GM12865 (cell line): ENCODE results near the gene CDK15.

ENCODE experiments used
- DNase-seq: peaks from one replicate; pipeline ENCODE4 v3.0.0; 2010; ENCODE audit warnings: low read depth
- H3K4me3 ChIP-seq: 2 replicates; pipeline ENCODE4 v1.5.1; 2011; ENCODE audit warnings: mild to moderate bottlenecking, low read depth, low read length, control low read depth
- CTCF ChIP-seq: IDR thresholded peaks from 2 replicates; pipeline ENCODE4 v1.5.1; 2011; ENCODE audit warnings: low read length, control low read depth, low read depth, inconsistent platforms; ENCODE audit not compliant: insufficient read depth; ENCODE audit errors: missing control alignments

CDK15 gene

DNA sequence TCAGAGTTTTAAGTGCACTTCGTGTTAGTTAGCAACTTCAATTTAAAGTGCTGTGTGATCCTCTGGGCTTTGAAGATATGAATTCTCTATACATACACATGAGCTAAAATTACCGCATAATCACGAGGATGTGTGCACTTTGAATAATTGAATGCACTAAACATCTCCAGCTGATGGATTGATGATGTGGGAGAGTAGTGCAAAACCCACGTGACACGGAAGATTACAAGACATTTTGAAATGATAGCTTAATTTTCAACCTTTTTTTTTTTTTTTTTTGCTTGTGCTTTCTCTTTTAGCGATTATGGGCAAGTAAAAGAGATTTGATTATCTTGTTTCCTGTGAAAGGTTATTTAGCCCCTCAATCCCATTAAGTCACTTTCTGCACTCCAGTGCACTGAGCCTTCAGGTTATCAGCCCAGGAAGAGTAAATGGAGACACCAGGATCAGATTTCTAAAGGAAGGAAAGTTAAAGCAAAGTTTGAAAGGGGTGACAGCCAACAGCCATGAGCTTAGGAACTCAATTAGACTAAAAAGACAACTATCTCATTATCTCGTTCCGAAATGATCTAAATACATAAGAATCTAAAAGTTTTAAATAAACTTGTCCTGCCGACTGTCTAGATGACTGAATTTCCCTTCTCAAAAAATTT is 81.6 kb downstream of the CDK15 start:
- H3K4me3 ChIP-seq = no peak overlapping the region
- no peak for TF ChIP-seq CTCF
- no peak for DNase-seq

DNA sequence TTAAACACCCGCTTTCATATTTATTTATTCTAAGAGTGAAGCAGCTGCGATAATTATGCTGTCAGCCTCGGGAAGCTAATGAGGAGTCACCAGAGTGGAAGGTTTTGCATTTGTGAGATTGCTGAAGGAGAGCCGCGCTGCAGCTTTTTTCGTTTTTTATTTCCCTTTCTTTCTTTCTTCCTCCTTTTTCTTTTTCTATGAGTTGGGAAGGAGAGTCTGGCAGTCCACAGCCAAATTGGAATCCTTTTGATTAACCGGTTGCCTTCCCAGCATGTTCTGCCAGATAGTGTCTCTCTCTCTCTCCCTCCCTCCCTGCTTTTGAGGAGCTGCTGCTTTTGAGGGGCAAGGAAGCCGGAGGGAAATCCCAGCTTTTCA is 82.1 kb downstream of the CDK15 start:
- no peak for TF ChIP-seq CTCF
- DNase-seq = no peak
- no peak overlapping the region for H3K4me3 ChIP-seq

- no peak for TF ChIP-seq CTCF
- no peak overlapping the region for H3K4me3 ChIP-seq
- DNase-seq = no peak
These were observed 84.1 kb downstream of the CDK15 start for GRCh38 chr2:201890453-201890852.

- H3K4me3 ChIP-seq = no peak overlapping the region
- no peak for DNase-seq
- no peak for TF ChIP-seq CTCF
These were observed 85.3 kb downstream of the CDK15 start for GRCh38 chr2:201891676-201892075.

DNA sequence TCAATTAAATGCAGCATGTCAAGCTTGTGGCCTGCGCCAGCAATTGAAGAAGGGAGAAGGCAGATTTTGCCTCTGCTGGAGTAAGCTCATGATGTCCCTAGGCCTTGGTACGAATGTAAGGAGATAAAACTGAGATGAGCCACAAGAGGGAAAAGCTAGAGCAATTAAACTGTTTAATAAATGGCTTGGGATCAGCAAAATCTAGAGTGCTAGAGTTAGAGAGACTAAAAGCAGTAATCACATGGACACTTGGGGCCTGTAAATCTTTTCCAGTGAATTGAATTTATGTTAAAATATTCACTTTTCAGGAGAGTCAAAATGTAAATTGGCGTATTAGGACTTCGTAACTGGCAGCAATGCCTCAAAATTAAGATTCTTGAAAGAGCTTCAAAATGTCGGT is 86.2 kb downstream of the CDK15 start:
- no peak overlapping the region for H3K4me3 ChIP-seq
- DNase-seq = no peak
- no peak for TF ChIP-seq CTCF

DNA sequence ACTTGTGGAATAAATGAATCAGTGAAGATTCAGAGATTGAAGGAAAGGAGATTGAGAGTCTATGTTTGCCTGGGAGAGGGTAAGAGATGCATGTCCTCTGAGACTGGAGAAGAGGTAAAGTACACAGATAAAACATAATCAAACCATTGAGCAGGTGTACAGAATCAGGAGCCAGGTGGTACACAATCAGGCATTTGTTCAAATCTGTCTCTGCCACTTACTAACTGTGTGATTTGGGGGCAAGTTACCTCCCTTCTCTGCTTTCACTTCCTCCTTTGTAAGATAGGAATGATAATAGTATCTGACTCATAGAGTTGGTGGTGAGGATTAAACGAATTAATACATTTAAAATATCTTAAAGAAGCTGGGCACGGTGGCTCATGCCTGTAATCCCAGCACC is 94.0 kb downstream of the CDK15 start:
- TF ChIP-seq CTCF = no peak
- no peak overlapping the region for H3K4me3 ChIP-seq
- DNase-seq = peak; percentile 27

DNA sequence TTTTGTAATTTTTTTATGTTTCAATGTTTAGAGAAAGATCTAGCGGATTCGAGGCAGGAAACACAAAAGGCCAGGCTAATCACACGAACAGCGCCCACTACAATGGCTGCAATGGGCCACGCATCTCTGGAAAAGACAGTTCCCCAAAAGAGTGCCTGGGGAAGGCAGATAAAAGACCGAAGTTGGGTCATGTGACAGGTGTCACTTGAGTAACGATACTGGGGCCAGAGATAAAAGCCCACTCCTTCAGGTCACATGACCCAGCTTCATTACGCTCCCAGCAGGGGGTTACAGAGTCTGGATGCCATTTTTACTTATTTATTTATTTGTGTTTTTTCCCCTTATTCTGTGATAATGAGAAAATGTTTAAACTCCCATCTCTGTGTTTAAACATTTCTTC is 95.4 kb downstream of the CDK15 start:
- DNase-seq = no peak

More for the DNA sequence above, 95.4 kb downstream of the CDK15 start:
- no peak for TF ChIP-seq CTCF
- no peak overlapping the region for H3K4me3 ChIP-seq
